GM21526 (cell line): ENCODE data around the gene SNTG2.
"Not testable (repeated sequence)": the region's sequence is repeated elsewhere in the genome, so short reads cannot be mapped to it uniquely, and the experiment has no call there.

ENCODE experiments used
- ATAC-seq: cut with Tn5 transposase; IDR thresholded peaks from one replicate; pipeline ENCODE4 v1.9.1; 2021; ENCODE audit warnings: moderate library complexity; ENCODE audit not compliant: unreplicated experiment, low FRiP score

SNTG2 gene

DNA sequence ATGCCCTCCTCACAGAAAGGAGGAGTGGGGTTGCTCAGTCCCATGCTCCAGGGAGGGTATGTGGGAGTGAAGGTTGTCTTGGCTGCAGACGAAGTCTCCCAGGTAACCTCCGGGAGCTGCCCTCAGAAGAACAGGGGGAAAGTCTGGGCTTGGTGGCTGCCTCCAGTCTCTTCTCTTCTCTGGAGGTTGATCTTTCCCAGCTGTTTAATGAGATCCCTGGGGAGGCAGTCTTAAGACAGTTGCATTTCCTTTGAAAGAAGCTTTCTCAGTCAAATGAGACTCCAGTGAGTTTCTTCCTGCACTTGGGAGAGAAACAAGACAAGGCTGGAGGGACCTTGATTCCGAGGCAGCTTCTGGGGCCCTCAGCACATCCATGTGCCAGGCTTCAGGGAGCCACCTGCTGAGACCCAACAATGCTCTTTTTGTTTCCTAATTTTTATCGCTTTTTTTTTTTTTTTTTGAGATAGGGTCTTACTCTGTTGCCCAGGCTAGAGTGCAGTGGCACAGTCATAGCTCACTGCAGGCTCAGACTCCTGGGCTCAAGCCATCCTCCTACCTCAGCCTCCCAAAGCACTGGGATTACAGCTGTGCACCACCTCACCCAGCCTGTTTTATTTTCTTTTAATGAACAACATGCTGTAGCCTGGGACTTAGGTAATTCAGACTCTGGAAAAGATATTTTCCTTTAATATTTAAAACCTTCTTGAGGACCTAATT is 390.9 kb downstream of the SNTG2 start:
- ATAC-seq, result no peak

DNA sequence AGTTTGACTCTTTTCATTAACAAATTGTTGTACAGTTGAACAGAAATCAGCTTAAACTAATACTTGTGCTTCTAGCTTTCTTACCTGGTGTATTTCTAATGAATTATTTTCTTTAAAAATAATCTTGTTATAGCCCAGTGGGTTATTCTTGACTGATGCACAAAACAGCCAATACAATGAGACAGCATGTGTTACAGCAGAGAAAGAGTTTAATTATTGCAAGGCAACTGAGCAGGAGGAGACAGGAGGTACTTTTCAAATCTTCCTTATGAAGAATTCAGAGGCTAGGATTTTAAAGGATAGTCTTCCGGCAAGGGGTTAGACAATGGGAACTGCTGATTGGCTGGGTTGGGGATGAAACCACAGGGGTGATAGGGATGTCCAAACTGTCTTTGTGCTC is 398.1 kb downstream of the SNTG2 start:
- no peak for ATAC-seq

DNA sequence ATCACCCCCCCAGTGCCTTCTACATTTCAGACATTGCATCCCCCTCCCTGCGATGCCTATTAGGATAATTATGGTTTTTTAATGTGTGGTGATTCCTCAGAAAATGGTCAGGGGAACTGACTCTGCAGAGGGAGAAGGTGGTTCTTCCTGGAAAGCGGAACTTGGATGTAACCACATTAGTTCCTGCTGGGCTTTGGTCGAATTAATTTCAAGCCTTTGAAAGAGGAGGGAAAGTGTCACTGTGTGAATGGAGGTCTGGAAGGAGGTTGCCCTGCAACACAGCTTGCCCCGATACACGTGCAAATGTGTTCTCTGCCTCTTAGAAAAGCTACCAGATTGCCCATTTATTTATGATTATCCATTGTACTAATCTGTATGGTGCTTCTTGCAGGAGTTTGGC is 399.5 kb downstream of the SNTG2 start:
- no peak for ATAC-seq

DNA sequence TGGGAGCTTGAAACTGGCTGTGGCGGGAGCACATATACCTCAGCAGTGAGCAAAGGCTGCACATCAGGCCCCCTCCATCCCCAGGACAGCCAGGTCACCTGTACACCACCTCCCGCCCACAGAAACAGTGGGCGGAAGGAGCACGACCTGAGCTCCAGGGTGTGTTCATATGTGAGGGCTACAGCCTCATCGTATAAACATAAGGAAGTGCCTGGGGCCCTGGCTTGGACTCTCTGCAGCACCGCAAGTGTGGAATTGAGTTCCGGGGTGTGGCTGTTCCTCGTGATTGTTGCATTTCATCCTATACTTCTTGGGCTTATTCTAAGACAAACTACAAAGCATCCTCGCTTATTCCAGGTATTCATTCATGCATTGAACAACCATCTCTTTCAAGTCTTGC is 402.5 kb downstream of the SNTG2 start:
- no peak for ATAC-seq

DNA sequence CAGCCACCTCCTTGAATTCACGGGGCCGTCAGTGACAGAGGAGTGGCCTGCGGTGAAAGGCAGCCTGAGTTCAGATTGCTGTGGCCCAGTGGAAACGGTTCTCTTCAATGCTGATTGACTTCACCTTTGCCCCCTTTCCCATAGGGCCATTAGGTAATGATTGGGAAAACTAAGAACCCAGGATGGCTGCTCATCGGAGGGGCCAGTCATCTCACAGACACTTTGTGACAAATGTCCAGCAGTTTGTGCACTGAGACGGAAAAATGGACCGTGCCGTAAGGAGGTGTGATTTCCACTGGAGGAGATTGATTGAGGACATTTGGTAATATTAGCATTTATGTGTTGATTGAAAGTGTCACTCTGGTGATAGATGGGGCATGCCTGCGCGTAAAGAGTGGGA is 402.9 kb downstream of the SNTG2 start:
- ATAC-seq, result no peak

DNA sequence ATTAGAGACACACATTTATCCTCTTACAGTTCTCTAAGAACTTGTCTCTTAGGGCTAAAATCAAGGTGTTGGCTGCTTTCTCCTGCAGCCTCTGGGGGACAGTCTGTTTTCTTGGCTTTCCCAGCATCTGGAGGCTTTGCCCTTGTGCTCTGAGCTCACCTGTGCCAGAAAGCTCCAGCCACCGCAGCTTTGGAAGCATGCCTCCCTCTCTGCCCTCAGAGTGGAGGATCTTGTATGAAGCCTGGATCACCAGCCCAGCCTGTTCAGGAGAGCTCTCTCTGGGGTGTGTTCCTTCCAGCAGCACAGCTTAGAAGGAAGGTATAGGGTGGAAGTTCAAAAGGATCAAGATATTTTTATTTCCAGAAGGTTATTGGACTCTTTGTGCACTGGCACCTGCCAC is 409.5 kb downstream of the SNTG2 start:
- ATAC-seq, result no peak

DNA sequence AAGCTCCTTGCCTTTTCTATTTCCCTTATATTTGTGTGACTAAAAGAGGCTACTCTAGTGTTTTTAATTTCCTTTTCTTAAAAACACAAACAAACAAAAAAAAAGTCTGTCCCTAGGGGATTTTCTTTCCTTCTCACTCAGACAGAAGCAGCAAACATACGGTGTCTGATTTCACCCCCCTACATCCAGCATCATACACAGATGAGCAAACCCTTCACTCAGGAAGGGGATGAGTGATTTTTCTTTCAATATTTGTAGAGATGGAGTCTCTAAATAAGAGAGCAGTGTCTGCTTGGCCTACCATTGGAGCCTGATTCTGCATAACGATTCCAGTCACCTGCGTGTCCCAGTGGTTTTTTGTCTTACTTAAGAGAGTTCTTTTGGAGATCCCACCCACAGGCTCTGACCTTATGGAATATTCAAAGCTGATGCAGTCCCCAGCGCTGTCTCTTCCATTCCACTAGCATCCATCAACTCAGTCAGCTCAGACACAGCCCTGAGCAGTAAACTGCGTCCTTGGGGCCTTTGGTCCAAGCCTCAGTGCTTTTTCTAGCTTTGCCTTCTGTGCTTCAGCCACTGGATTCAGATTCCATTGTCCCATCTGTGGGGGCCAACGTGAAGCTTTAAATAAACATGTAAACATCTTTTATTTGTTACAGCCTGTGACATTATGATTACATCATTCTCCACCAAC is 410.1 kb downstream of the SNTG2 start:
- ATAC-seq, result no peak

DNA sequence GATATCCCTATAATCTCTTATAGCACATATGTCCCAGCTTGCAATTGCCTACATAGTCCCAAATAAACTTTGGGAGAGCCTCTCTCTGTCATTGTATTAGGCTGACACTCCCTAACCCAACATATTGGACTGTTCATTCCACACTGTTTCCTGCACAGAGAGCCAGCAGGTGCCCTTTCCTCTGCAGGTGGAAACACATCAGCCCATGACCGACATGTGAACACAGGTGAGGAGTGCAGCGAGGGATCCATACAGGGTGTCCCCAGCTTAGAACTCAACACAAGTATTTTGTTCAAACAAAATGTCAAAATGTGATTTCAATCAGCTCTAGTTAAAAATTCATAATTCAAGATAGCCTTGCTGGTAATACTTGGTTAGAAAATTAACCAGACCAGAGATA is 412.7 kb downstream of the SNTG2 start:
- no peak for ATAC-seq

DNA sequence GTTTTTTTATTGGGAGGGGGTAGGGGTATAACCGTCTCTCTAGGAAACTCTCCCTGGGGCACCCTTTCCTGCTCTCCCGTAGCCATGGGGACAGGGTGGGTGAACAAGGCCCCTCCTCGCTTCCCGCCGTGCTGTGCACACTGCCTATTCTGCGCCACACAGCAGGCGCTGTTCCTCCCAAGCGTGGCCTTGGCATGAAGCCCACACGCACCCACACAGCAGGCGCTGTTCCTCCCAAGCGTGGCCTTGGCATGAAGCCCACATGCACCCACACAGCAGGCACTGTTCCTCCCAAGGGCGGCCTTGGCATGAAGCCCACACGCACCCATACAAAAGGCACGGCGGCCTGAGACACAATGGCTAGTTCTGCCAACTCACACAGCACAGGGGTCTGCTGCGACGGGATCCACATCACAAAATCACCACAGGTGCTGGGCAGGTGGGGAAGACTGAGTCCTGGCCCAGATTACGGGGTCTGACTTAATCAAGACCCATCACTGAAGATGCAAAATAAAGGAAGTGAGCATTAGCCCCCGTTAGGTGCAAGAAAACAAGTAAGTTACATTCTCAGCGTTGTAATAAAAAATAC is 416.0 kb downstream of the SNTG2 start:
- ATAC-seq, result no peak

DNA sequence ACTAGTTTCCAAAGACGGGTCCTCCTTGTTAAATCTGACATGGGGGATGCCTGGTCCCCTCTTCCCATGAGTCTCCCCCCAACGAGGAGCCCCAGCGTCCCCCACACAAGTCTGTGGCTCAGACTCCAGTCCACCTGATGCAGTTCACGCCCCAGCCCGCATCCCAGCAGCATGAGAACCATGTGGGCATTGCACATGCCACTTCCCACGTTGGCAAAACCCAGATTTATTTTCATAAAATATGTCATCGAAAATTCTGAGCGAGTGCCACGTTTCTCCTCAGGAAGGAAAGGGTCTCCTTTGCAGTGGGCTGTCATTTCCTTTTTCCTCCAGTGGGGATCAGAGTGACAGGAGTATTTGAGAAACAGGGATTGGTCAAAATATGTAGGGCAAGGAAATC is 417.0 kb downstream of the SNTG2 start:
- no peak for ATAC-seq

DNA sequence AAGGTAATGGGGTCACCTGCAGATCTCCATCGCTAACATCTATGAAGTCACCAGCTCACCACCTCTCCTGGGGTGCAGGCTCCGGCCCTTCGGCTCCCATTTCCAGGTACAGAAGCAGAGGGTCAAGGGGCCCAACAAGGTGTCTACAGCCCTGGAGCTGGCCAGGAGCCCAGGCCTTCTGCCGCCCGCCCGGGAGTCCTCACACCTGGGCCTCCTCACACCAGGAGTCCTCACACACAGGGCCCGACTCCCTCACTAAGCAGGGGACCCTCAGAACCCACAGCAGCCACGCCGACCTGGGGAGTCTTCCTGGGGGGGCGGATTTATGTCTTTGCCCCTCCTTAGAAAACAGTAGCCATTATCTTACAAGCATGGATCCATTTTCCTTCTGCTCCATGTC is 419.3 kb downstream of the SNTG2 start:
- no peak for ATAC-seq

DNA sequence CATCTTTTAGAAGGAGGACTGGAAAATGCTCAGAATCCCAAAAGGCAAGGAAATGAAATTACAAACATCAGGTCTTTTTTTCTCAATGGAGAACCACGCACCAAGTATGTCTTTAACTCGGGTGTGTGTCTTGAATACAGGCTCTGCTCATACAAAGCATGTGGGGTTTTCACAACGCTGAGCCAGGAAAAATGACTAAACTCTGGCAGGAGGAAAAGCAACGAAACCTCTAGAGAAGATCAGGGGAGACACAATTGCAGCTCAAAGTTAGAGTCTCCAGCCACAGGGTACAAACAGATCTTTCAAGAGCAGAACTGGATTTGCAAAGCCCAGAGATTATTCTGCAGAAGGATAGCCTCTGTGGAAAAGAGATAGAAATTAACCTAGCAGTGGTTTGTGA is 419.8 kb downstream of the SNTG2 start:
- ATAC-seq, result no peak

DNA sequence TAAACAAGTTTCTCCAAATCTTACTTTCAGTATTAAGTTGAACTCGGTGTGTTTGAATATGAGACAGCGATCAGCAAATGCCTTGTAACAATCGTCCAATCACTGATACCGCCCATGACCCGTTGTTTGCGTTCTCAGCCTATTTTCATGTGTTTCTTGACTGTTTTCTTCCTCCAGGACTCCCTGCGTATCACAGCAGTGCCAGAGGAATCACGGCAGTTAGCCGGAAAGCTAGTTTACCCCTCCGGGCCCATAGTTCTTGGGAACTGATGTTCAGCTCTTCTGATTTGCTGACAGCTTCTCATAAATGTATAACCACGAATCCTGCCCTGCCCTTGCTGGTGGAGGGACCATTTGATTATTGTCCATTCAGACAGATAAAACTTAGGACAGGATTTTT is 420.4 kb downstream of the SNTG2 start:
- ATAC-seq, result no peak

DNA sequence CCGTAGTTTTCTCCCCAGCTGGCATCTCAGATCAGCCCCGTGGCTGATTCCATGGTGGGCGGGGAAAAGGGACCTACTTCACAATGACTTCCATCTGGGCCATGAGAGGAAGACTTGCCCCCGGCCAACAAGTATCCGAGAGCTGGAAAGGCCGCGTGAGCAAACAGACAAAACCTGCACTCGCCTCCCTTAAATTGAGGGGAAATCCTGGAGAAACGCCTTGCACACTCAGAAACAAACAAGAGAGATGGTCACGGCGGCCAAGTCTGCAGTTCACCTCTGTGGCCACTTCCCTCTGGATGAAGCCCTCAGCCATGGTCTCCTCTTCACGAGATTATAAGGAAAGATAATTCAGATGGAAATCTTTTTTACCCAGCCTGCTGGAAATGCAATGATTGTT is 423.2 kb downstream of the SNTG2 start:
- ATAC-seq, result no peak

DNA sequence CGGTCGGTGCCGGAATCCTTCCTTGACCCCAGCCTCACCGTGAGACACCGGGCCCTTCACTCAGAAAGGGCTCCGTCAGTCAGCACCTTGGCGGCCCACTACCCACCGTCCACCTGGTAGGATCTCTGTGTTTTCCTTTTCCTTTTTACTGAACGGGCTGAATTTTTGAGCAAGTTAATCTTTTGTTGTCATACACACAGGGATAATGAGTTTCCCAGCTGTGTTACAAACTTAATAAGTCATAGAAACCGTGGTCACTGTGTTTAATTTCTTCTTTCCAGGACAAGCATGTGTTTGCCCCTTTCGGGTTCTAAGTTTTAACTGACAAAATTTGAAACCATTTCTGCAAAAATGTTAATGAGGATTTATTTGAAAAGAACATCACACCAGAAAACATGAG is 423.6 kb downstream of the SNTG2 start:
- ATAC-seq, result no peak

DNA sequence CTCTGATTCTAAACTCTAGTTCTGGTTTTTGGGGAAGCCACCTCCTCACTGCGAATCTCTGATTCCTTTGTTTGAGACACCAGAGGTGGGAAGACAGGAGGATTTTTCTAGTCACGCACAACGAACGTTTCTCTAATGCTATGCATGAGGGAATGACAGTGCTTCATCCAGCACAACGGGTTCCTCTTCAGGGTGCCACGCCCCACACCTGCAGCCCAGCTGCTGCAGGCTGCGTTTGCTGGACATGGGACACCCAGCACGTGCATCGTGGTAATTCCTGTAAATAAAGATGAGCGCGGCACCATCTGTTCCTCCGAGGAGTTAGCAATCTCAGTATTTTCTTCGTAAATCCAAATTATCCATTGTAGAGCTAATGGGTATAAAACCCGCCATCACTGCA is 425.1 kb downstream of the SNTG2 start:
- no peak for ATAC-seq

DNA sequence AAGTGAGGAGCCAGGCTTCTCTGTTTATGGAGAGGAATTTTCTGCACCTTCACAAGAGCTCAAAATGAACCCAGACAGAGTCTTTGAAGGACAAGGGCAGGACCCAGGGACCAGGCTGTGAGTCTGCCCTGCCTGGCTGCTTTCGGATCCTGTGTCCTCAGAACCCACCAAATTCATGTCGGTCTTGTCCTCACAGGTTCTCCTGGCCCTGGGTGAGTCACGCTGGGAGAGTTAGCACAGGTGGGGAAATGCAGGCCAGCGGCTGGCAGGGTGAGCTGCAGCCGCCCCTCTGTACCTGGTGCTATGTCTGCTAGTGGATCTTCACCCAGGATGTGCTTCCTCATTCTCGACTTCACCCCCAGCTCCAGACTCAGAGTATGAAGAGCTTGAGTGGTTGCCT is 426.8 kb downstream of the SNTG2 start:
- no peak for ATAC-seq

DNA sequence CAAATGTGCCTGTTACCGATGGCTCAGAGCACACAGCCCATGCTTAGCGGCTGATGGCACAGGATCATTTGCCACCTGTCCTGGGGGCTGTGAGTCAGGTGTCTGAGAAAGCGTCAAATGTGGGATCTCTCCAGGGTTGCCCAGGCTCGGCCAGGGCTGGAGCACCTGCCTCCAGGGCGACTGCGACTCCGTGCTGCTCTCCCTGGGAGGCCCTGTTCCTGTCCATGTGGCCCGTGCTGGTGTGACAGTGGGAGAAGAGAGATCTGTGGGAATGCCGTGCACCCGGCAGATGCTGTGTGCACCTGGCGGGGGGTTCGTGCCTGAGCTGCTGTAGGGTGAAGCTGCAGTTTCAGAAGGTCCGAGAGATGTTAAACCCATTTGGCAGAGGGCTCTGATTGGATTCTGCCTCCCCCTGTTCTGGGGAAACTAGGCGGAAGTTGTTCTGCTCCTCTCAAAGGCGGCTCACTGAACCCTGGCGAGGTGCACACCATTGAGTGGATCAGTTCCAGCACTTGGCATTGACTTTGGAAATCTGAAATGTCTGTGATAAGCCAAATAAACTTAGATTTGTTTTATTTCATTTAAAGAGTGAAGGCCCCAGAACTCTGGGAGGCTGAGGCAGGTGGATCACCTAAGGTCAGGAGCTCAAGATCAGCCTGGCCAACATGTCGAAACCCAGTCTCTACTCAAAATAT is 428.0 kb downstream of the SNTG2 start:
- no peak for ATAC-seq

DNA sequence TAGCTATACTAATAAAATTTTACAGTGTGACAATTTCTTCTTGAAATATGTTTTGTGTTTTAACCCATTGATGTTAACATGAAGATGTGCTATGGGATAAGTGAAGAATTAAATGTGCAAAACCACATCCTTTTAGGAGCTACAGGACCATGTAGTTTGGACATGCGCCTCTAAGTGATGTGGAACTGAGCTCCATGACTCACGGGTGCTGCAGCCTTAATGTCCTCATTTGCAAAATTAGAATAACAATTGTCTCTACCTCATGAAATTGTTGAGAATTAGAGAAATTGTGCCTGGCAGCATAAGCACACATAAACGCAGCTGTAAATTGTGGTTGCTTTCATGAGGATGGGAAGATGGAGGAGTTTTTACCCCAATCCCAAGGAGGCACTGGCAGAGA is 431.0 kb downstream of the SNTG2 start:
- no peak for ATAC-seq

DNA sequence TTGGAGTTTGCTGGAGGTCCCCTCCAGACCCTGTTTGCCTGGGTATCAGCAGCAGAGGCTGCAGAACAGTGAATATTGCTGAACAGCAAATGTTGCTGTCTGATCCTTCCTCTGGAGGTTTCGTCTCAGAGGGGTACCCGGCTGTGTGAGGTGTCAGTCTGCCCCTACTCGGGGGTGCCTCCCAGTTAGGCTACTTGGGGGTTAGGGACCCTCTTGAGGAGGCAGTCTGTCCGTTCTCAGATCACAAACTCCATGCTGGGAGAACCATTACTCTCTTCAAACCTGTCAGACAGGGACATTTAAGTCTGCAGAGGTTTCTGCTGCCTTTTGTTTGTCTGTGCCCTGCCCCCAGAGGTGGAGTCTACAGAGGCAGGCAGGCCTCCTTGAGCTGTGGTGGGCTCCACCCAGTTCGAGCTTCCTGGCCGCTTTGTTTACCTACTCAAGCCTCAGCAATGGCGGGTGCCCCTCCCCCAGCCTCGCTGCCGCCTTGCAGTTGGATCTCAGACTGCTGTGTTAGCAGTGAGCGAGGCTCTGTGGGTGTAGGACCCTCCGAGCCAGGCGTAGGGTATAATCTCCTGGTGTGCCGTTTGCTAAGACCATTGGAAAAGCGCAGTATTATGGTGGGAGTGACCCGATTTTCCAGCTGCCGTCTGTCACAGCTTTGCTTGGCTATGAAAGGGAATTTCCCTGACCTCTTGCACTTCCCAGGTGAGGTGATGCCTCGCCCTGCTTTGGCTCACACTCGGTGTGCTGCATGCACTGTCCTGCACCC is 437.5 kb downstream of the SNTG2 start:
- not testable (repeated sequence) for ATAC-seq

DNA sequence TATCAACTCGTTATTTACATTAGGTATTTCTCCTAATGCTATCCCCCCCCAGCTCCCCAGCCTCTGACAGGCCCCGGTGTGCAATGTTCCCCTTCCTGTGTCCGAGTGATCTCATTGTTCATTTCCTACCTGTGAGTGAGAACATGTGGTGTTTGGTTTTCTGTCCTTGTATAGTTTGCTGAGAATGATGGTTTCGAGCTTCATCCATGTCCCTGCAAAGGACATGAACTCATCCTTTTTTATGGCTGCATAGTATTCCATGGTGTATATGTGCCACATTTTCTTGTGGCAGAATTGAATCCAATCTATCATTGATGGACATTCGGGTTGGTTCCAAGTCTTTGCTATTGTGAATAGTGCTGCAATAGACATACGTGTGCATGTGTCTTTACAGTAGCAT is 439.5 kb downstream of the SNTG2 start:
- ATAC-seq, result not testable (repeated sequence)
